Putamen (tissue), 1 donor: ENCODE measurements around the gene PLK3.
A peak's percentile ranks its signal among the peaks of the same experiment; 100 is the strongest.
"Not testable (repeated sequence)": the region's sequence is repeated elsewhere in the genome, so short reads cannot be mapped to it uniquely, and the experiment has no call there.

ENCODE experiments used
- DNase-seq: peaks from one replicate; pipeline ENCODE4 v3.0.0-alpha.2; 2016; ENCODE audit warnings: low spot score

PLK3 gene

DNA sequence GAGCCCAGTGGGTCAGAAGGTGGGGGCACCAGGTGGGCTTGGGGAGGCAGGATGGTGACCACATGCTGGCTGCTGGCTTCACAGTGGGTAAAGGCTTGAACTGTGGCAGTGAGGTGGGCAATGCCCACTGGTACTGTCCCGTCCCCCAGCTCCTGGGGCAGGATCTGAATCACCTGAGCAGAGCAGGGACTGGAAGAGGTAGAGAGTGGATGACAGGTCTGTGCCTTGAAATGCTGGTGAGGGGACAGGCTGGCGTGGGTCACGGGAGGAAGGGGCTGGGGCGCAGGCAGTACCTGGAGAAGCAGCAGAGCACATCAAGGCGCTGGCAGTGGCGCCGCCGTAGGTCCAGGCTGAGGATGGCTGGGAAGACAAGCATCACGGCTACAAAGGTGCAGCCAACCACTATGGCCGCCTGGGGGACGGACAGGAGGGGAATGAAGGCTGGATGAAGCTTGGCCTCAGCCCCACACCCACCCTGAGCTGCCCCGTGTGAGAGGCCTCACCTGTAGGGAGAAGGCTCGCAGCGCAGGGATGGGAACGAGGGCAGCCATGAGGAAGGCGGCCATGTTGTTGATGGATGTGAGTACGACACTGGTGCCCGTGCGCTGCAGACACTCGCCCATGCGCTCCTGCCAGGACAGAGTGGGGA is 27.9 kb downstream of the PLK3 start:
- no peak for DNase-seq

DNA sequence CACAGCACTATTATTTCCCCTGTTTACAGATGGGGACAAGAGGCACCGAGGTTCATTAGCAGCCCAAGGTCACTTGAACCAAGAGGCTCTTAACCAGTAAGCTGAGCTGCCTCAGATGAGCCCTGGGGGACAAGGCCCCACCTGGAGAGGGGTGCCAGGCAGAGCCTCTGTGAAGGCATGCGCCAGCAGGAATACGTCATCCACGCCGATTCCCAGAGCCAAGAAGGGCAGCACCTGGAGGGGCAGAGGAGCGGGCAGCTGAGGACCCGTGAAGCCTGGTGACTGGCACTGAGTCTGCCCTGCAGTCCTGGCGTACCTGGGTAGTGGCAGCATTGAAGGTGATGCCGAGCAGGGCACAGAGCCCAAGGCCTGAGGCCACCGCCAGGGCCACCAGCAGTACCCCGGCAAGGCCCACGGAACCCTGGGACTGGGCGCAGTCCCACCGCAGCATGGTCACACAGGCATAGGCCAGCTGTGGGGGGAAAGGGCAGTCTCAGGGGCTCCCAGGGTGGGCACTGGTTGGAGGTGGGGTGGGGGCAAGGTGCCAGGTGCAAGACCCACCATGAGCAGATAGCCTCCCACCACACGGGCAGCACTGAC is 28.8 kb downstream of the PLK3 start:
- no peak for DNase-seq

DNA sequence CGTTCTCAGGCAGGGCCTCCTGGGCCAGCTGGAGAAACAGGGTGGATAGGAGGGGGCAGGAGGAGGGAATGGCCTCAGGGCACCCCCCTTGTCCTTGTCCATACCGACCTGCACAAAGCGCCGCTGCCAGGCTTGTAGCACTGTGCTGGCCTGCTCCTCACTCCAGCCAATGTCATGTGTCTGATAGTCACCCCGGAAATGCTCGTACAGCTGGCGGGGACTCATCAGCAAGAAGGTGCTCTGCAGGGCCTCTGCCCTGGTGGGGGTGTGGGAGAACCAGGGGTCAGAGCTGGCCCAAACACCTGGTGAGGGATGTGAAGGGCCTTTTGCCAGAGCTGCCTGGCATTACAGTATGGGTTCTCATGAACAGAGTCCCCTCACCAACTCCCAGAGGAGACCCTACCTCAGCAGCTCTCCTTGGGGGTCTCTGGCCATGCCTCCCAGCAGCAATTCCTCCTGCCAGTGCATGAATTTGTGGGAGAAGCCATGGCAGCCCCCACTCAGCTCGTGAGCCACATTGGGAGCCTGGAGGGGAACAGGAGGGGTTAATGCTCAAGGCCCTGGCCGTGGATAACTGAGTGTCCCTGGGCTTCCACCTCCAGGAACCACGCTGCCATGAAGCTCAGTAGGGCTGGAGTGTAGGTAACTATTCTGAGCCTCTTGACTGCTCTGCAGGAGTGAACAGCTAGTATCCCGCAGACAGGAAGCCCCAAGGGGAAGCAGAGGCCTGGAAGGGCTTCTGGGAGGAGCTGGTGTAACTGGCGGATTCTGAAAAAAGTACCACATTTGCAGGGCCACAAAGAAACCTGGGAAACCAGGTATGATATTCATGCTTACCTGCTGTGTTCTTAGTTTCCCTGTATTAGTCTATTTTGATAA is 29.6 kb downstream of the PLK3 start:
- no peak for DNase-seq

DNA sequence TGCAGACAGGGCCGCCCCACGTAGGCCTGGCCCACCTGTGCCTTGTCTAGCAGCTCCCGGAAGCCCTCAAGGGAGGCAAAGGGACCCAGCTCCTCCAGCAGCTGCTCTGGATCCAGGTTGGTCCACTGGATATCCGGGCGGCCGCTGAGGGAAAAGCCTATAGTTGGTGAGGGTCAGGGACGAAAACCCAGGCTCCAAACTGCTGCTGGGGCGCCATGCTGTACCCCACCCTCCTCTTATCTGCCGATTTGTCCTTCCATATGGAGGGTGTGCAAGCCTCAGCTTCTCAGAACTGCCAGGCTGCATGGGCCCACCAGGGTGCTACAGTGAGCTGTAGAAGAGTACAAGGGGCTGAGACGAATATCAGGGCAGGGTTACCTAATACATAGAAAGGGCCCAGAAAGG is 30.7 kb downstream of the PLK3 start:
- DNase-seq: no peak

DNA sequence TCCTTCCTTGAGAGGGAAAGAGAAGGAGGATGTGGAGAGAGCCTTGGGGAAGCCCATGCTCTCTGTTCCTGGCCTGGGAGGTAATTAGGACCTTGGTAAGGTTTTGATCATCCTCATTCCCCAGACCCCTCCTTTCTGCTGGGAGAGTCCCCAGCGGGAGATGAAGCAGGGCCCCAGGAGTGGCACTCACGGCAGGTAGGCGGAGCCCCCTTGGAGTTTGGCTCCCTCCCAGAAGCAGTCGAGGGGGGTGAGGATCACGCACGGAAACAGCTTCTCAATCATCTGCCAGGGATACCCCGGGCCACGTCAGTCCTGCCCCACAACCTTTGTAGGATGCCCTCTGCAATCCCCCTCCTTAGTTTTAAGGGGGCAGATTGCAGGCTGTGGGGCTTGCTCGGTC is 31.3 kb downstream of the PLK3 start:
- no peak for DNase-seq

DNA sequence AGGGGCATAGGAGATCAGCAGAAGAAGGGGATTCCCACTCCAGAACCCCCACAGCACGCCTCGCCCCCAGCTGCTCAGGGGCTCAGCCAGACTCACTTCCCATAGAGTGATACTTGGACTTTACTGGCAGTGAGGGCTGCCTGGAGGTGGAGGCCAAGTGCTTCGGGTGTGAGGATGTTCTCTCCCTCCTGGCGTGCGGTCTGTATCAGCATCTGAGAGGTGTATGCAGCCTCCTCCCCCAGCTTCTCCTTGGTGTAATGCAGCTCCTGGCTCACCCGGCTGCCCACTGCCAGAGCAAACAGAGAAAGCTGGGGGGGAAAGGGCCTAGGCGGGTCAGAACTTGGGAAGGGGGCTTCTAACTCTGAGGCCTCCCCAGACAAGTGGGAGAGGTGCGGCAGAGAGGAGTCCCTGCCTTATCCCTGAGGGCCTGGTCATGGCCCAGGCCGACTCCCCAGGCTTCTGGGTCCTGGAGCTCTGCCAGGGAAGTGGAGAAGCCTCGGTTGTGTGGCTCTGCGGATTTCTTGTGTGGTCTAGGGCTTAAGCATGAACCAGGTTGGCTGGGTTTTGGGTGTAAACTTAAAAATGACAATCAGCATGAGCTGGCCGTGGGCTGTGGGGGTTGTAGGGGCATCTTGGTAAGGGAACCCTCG is 32.0 kb downstream of the PLK3 start:
- no peak for DNase-seq

DNA sequence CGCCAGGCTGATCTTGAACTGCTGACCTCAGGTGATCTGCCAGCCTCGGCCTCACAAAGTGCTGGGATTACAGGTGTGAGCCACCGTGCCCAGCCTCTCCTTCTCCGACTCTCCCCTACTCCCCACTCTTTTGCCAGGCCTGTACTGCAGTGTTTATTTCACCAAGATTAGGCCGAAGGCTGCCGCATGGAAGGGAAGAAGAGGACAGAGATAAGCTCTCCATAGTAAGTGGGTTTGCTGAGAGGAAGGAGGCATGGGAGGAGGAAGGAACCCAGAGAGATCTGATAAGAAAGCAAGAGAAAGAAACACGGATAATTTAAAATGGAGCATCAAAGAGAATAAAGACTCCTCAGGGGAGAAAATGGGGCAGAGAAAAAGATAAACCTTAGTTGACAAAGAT is 34.2 kb downstream of the PLK3 start:
- DNase-seq: no peak

DNA sequence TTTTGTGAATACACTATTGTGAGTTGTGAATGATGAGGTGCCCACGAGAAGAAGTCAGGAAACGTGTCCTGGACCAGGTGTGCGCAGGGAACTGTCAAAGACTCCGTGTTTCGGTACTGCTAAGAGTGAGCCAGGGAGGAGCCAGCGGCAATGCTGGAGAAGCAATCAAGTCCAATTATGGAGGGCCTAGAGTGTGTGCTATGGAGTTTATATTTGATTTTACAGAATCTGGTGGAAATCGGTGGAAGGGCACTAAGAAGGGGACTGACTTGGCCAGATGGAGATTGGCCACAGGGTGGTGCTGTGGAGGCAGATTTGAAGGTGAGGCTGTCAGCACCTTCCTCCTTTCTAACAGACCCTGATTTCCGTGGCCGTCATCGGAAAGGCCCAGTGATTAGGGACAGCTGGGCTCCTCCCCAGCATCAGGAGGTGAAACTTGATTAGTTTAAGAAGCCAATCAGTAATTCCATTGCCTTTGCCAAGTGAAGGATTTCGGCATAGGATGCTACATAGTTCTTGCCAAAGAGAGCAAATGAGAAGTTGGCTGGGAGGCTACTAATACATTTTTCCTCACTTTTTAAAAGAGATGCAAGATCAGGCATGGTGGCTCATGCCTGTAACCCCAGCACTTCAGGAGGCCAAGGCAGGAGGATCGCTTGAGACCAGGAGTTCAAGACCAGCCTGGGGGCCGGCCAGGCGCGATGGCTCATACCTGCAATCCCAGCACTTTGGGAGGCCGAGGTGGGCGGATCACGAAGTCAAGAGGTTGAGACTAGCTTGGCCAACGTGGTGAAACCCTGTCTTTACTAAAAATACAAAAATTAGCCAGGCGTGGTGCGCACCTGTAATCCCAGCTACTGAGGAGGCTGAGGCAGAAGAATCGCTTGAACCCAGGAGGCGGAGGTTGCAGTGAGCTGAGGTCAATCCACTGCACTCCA is 35.8 kb downstream of the PLK3 start:
- DNase-seq: peak; percentile 59

DNA sequence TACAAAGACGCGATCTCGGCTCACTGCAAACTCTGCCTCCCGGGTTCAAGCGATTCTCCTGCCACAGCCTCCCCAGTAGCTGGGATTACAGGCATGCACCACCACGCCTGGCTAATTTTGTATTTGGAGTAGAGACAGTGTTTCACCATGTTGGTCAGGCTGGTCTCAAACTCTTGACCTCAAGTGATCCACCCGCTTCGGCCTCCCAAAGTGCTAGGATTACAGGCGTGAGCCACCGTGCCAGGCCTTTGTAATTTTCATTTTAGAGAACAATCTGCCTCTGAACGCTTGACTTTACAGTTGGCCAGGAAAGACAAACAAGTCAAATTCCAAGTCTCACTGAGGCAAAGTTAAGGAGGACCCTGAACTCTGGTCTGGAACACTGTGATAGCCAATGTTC is 38.1 kb downstream of the PLK3 start:
- not testable (repeated sequence) for DNase-seq

DNA sequence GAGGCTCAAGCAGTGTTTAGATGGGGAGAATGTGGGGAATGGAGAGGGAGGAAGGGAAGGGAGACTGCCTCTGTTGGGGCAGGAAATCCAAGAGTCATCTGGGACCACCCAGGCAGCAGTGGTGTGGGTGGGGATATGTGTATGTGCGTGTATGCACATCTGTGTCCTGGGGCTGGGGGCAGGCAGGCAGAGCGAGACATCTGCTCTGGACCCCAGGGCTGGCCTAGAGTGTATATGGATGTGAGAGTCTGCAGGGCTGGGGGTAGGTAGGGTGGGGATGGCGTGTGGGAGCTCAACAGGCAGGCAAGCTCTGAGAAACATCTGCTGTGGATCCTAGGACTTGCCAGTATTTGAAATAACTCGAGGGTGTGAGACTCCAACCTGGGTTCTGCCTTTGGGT is 39.4 kb downstream of the PLK3 start:
- no peak for DNase-seq

DNA sequence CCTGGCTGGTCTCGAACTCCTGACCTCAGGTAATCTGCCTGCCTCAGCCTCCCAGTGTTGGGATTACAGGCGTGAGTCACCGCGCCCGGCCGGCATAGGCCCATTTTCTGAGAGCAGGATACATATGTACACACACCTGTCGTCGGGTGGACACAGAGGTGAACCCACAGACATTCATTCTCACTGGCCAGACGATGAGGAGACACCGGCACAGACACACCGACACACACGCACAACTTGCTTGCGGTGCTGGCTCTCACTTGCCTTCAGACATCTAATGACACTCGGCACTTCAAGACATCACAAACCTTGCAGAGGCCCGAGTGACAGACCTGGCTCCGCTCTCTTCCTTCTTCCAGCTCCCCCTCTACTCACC is 42.3 kb downstream of the PLK3 start:
- DNase-seq: no peak

DNA sequence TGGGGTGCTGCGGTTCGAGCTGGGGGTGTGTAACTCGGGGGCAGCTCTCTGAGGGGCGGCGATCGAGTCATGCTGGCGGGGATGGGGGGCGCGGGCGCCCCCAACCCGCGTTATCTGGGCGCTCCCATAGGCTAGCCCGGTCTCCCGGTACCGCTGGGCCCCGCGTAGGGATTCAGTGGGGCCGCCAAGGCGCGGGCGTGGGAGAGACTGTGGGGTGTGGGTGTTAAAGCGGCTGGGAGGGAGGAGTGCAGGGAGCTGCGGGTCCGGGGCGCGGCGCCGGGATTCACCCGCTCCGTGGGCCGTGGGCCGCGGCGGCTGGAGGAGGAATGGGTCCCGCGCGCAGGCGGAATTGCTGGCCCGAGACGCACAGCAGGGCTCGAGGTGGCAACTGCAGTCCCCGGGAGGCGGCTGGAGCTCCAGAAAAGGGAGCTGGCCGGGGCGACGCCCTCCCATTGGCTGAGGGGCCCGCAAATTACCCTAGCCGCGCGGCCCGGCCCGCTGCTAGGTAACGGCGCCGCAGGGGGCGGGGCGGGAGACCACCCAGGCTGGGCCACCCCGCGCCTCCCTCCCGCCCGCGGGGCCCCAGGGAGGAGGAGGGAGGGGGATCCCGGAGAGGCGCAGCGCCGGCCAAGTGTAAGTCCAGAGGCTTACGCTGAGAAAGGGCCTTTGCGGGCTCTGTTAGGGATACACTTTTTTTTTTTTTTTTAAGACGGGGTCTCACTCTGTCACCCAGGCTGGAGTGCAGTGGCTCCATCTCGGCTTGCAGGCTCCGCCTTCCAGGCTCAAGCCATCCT is 42.9 kb downstream of the PLK3 start, which contains the start of gene PTCH2:
PTCH2 (minus strand) TSS at position 392 of the 794 bp plus-strand sequence; CDS start at position 71, 321 bp downstream.
- no peak for DNase-seq

DNA sequence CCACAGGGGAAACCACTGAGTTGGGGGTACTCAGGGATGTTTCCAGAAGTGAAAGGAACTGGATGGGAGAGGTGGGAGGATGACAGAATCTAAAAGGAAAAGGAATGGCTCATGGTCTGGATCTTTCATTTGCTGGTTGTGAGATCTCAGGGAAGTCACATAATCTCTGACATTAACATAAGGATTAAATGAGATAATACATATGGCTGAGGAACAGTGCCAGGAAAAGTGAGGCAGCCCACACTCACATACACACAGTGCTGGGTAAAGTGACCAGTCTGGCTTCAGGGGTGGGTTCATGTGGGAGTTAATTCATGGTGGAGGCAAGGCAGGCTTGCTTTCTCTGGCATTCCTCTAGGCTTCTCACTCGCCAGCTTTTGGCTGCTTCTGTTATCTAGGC is 46.8 kb downstream of the PLK3 start:
- DNase-seq: no peak

DNA sequence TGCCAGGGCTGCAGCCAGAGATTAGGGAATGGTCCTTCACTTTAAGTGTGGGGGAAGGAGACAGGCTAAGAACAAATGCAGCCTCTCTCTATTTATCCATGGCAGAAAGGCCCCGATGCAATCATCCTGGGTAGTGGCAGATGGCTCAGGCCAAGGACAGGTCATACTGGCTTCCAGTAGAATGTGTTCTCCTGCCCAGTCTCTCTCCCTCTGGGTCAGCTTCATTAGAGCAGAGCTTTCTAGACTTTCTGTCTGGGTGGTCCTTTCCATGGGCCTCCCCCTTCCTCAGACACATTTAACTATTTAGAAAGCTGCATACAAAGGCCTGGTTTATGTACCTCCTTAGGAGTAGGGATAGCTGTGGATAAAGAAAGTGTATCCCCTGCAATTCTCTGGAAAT is 47.7 kb downstream of the PLK3 start:
- no peak for DNase-seq

DNA sequence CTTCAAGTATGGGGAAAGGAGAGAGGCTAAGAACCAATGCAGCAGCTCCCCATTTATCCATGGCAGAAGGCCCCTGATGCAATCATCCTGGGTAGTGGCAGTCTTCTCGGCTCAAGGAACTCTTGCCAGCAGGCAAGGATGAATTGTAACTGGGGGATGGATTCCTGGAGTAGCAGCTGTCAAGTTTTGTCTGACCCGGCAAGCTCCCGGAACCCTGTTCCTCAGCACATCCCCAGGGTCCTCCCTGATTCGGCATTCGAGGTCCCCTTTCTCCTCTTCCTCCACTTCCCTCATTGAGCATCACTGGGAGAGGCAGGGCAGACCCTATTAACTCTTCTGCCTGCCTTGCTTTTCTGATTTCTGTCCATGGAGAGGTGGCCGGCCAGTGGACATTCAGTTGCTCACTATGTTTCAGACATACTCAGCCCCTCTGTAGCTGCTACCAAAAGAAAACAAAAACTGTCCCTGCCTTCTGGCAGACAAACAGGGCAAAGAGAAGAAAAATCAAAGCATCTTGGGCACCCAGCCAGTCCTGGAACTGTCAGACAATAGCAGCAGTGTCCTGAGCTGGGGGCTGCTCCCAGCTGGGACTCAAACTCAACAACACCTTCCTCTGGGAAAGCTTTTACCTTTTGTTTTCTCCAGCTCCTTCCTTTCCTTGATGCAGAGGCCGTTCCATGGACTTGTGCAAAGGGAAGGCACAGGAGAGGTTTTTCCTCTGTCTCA is 48.4 kb downstream of the PLK3 start:
- DNase-seq: no peak

DNA sequence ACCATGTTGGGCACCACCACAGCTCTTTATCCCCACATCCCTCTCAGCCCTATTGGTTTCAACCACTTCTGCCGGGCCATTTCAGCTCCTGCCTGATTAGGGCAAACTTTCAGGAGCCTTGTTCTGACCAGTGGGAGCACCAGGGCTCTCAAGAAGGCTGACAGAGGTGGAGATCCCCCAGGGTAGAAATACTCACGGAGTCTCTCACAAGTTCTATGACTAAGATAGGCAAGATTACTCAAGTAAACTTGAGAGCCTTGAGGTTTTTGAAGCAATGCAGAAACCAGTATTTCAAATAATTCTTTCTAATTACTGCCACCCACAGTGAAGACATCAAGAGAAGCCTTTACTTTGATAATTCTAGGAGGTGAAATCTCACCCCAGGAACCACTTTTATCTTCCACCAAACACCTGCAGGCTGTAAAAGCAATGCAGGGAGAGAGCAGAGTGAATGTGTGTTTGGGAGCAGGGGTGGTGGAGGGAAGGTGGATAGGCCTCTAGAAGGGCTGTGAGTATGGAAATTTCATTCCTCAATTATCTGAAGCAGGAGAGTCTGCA is 49.5 kb downstream of the PLK3 start:
- DNase-seq: no peak

DNA sequence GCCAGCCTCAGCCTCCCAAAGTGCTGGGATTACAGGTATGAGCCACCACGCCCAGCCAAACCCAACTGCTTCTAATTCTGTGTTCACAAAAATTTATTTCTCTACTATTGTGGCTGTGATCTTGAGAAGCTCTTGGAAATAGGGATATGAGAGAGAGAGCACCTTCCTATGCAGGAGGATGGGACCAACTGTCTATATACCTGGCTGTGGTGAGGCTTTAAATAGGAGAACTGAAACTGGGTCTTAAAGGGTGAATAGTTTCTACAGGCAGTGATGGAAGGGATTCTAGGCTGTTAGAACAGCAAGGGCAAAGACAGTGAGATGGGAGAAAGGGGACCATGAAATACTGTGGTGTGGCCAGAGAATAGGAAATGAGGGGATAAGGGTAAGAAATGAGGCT is 51.1 kb downstream of the PLK3 start:
- no peak for DNase-seq

DNA sequence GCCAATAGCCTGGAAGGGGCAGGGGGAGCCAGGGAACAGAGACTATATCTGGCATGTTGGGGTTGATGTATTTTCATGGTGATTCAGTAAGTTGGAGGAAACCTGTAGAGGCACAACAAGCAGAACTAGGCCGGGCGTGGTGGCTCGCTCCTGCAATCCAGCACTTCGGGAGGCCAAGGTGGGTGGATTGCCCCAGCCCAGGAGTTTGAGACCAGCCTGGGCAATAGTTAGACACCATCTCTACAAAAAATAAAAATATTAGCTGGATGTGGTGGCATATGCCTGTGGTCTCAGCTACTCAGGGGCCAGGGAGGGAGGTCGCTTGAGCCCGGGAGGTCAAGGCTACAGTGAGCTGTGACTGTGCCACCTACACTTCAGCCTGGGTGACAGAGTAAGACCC is 53.0 kb downstream of the PLK3 start:
- no peak for DNase-seq

DNA sequence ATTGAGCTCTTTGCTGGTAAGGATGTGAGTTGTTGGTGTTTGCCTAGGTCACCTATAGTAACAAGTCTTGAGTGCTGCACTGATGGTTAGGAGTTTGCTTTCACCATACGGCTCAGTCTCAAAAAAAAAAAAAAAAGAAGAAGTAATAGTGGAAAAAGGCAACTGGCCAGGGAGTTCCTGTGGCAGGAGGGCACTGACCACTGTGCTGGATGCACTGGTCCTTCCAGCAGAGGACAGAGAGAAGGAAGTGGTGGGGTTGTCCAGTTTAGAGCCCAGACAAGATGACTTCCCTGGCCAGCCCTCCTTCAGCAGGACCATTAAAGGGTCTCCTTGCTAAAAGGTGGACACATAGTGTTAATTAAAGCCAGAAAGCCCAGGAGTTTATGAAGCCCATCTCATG is 54.8 kb downstream of the PLK3 start:
- DNase-seq: no peak
